ENCODE measurements around the gene PITX2.

PITX2 gene

GRCh38 chr4:110629780-110630687, 7.2 kb upstream of the PITX2 start:
- DNase-seq (ENCODE audit: low read depth, low spot score) = no peak
- ChIA-PET POLR2A (no interaction called here), CTCF (interaction anchor here (0.6 to 5.0 kb wide), 5 partner anchors 13 to 1002 kb away, joined by 3 to 26 read pairs (median 9); no protein-coding TSS in a partner anchor)
- TF ChIP-seq CTCF (IDR thresholded peaks at IDR 0.05; ENCODE audit: insufficient read depth, low read length, missing control alignments) = no peak
- no peak overlapping the region for H3K4me3 ChIP-seq (ENCODE audit: low read depth, low read length)

- no peak for DNase-seq (ENCODE audit: low read depth, low spot score)
- ChIA-PET POLR2A (no interaction called here), CTCF (interaction anchor here (0.9 to 2.1 kb wide), 2 partner anchors 654 to 1003 kb away, joined by 3 to 9 read pairs; no protein-coding TSS in a partner anchor)
- H3K4me3 ChIP-seq (ENCODE audit: low read depth, low read length) = no peak overlapping the region
- no peak for TF ChIP-seq CTCF (IDR thresholded peaks at IDR 0.05; ENCODE audit: insufficient read depth, low read length, missing control alignments)
These were observed 6.4 kb upstream of the PITX2 start for GRCh38 chr4:110629214-110629754.

DNA sequence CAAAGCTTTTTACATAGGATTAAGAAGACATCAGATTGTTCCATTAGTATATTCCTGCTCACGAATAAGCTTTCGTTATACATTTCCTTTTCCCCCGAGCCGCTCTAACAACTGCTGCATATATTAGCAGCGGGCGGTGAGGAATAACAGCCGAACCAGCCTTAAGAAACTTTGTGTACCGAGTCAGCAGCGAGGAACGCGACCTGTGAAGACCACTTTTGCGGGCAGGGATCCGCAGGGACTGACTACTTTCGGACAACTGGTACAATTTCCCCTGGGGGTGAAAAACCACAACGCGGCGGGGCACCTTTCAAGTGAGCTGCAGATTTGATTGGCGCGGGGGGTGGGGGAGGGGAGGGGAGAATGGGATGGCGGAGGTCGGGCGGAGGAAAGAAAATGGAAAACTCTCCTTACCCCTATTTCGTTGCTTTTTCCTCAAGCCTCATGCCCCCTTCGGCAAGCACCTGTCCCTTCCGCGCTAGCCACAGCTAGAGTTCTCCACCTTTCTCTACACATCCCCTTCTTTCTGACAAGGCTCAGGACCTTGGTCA, 5.9 kb upstream of the PITX2 start:
- CTCF ChIA-PET = interaction anchor here (0.8 to 2.1 kb wide), 4 partner anchors 40 to 1226 kb away, joined by 3 to 9 read pairs (median 3); no protein-coding TSS in a partner anchor
- H3K4me3 ChIP-seq (ENCODE audit: low read depth, low read length) = no peak overlapping the region

GRCh38 chr4:110627977-110628662, 5.2 kb upstream of the PITX2 start:
- no peak for DNase-seq (ENCODE audit: low read depth, low spot score)
- H3K4me3 ChIP-seq (ENCODE audit: low read depth, low read length) = no peak overlapping the region
- ChIA-PET POLR2A (no interaction called here), CTCF (interaction anchor here (0.8 to 2.1 kb wide), 5 partner anchors 40 to 1226 kb away, joined by 3 to 9 read pairs (median 3); no protein-coding TSS in a partner anchor)
- TF ChIP-seq CTCF (IDR thresholded peaks at IDR 0.05; ENCODE audit: insufficient read depth, low read length, missing control alignments) = no peak

More for the DNA sequence above, 5.9 kb upstream of the PITX2 start:
- DNase-seq (ENCODE audit: low read depth, low spot score) = no peak
- no peak for TF ChIP-seq CTCF (IDR thresholded peaks at IDR 0.05; ENCODE audit: insufficient read depth, low read length, missing control alignments)
- POLR2A ChIA-PET = no interaction called here

GRCh38 chr4:110626532-110627153, 3.8 kb upstream of the PITX2 start:
- no peak for DNase-seq (ENCODE audit: low read depth, low spot score)
- TF ChIP-seq CTCF (IDR thresholded peaks at IDR 0.05; ENCODE audit: insufficient read depth, low read length, missing control alignments) = no peak
- POLR2A ChIA-PET = no interaction called here
- H3K4me3 ChIP-seq (ENCODE audit: low read depth, low read length) = no peak overlapping the region
- CTCF ChIA-PET = interaction anchor here (1.4 kb wide), 2 partner anchors 333 to 1005 kb away, joined by 5 read pairs; no protein-coding TSS in a partner anchor

All from AG04449 (cell line).